ENCODE measurements around the gene SULT1A3.
"Not testable (repeated sequence)": the region's sequence is repeated elsewhere in the genome, so short reads cannot be mapped to it uniquely, and the experiment has no call there.

Gene SULT1A3

GRCh38 chr16:30199049-30199448 is at the start of gene SULT1A3:
Gene SULT1A3 (plus strand): TSS chr16:30199255. CDS start chr16:30200729, 1,474 bp downstream.
- DNase-seq (ENCODE audit: low read depth) = not testable (repeated sequence)

GRCh38 chr16:30151091-30151490 is 48.0 kb upstream of the SULT1A3 start:
- DNase-seq (ENCODE audit: low read depth) = no peak

- no peak for DNase-seq (ENCODE audit: low read depth)
Observed at GRCh38 chr16:30152517-30152916, 46.5 kb upstream of the SULT1A3 start.

- DNase-seq (ENCODE audit: low read depth) = no peak
Observed at GRCh38 chr16:30155188-30155587, 43.9 kb upstream of the SULT1A3 start.

- DNase-seq (ENCODE audit: low read depth) = no peak
Observed at GRCh38 chr16:30157214-30157613, 41.8 kb upstream of the SULT1A3 start.

GRCh38 chr16:30163538-30163937 is 35.5 kb upstream of the SULT1A3 start:
- DNase-seq (ENCODE audit: low read depth) = no peak

GRCh38 chr16:30166202-30166902 is 32.7 kb upstream of the SULT1A3 start:
- DNase-seq (ENCODE audit: low read depth) = no peak

- DNase-seq (ENCODE audit: low read depth) = not testable (repeated sequence)
Observed at GRCh38 chr16:30168746-30169145, 30.3 kb upstream of the SULT1A3 start.

GRCh38 chr16:30169416-30169815 is 29.6 kb upstream of the SULT1A3 start:
- not testable (repeated sequence) for DNase-seq (ENCODE audit: low read depth)

GRCh38 chr16:30170145-30170544 is 28.9 kb upstream of the SULT1A3 start:
- not testable (repeated sequence) for DNase-seq (ENCODE audit: low read depth)

GRCh38 chr16:30173054-30173453 is 26.0 kb upstream of the SULT1A3 start:
- DNase-seq (ENCODE audit: low read depth) = no peak

- not testable (repeated sequence) for DNase-seq (ENCODE audit: low read depth)
Observed at GRCh38 chr16:30176876-30177275, 22.2 kb upstream of the SULT1A3 start.

GRCh38 chr16:30179195-30179594 is 19.9 kb upstream of the SULT1A3 start:
- DNase-seq (ENCODE audit: low read depth) = no peak

- no peak for DNase-seq (ENCODE audit: low read depth)
Observed at GRCh38 chr16:30179931-30180330, 19.1 kb upstream of the SULT1A3 start.

GRCh38 chr16:30180741-30181140 is 18.3 kb upstream of the SULT1A3 start:
- no peak for DNase-seq (ENCODE audit: low read depth)

- DNase-seq (ENCODE audit: low read depth) = peak; percentile 79
Observed at GRCh38 chr16:30183233-30184095, 15.6 kb upstream of the SULT1A3 start, which contains the start of gene CORO1A. Gene CORO1A (plus strand): TSS chr16:30183602. CDS start chr16:30185210, 1,608 bp downstream.

GRCh38 chr16:30184096-30184890 is 14.8 kb upstream of the SULT1A3 start:
- no peak for DNase-seq (ENCODE audit: low read depth)

GRCh38 chr16:30184891-30185682 is 14.0 kb upstream of the SULT1A3 start:
- DNase-seq (ENCODE audit: low read depth) = no peak

- DNase-seq (ENCODE audit: low read depth) = no peak
Observed at GRCh38 chr16:30185683-30186421, 13.2 kb upstream of the SULT1A3 start.

- DNase-seq (ENCODE audit: low read depth) = no peak
Observed at GRCh38 chr16:30186444-30186781, 12.6 kb upstream of the SULT1A3 start.

Measured in ELR (cell line).